Left cardiac atrium (tissue), 4 donors: ENCODE results near the gene CFAP97. TPM values are rescaled to one million over a fixed set of nuclear protein-coding genes. Genes with fewer than 3 reads are reported as not detected.
A peak's percentile ranks its signal among the peaks of the same experiment; 100 is the strongest.
"Not testable (repeated sequence)": the region's sequence is repeated elsewhere in the genome, so short reads cannot be mapped to it uniquely, and the experiment has no call there.

Experiments
- ATAC-seq, 2 donors: fragments of 200-7000 bp; cut with Tn5 transposase; one replicate each; pipeline ENCODE4 v1.9.1; 2020; ENCODE audit warnings: mild to moderate bottlenecking in 2 of 2, moderate library complexity in 2 of 2
- DNase-seq: peaks from one replicate; pipeline ENCODE4 v3.0.0-alpha.2; 2020
- intact Hi-C, 2 donors: fragments of 100-400 bp; cut with DNase I; formaldehyde crosslinking; loops; one replicate each; pipeline versions ENCODE4 v1.14.1 to v1.15.1; 2022 to 2023
- total RNA-seq, 2 donors: library from RNA; stranded (reverse); fragmentation: NEBNext Ultra II Directional; extraction: Animal tissue kit (Norgen Biotek cat#: 25700); gene quantifications; one replicate each; pipeline ENCODE4 v1.2.1, GENCODE V29; 2021
- donor health status: DM: no; HTN: yes; CAD: no.
- donor health status: DM: no; HTN: yes; CAD: no; lungs with severe emphysema.
- donor health status: DM: yes; HTN: yes; CAD: no.
- donor health status: Dilated cardiomyopathy.

Gene CFAP97
- total RNA-seq, 2 donors from 2014 or later = 16.8 to 25.9 TPM

GRCh38 chr4:185205697-185206342 lies 2.0 kb upstream of the CFAP97 start:
- intact Hi-C loops = loop anchor here in 1 of 2 donors (10.0 kb wide), 1 partner anchor 189 kb away; the partner anchor contains the start of genes ANKRD37 and LRP2BP
- ATAC-seq = no peak
- DNase-seq = no peak

- not testable (repeated sequence) for DNase-seq, ATAC-seq
- intact Hi-C loops = loop anchor here in 1 of 2 donors (10.0 kb wide), 1 partner anchor 190 kb away; the partner anchor contains the start of genes ANKRD37 and LRP2BP
Observed at GRCh38 chr4:185205073-185205472, 1.3 kb upstream of the CFAP97 start.

DNA sequence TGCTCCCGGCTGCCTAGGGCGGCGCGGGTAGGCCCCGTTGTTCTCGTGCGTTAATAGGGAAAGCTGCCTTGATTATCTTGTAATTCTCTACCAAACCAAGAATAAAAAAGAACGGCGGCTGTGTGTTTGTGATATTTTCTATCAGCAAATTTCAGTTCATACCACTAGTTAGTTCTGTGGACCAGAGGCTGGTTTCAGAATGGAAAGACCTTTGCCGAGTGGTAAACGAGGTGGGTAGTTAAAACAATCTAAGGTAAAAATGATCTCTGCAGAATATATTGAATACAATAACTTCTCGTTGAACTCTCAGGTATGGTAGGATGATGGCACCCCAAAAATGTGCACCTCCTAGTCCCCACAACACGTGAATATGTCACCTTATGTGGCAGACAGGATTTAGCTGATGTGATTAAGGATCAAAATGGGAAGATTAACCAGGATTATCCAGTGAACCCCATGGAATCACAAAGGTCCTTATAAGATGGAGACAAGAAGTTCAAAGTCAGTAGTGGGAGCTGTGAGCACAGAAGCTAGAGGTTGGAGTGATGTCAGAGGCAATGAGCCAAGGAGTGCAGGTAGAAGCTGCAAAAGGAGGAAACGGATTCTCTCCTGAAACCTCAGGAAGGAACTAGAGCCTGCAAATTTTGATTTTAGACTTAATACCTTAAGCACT lies 574 bp upstream of the CFAP97 start:
- ATAC-seq (no peak), DNase-seq (no peak)
- intact Hi-C loops = loop anchor here in 1 of 2 donors (10.0 kb wide), 1 partner anchor 190 kb away; the partner anchor contains the start of genes ANKRD37 and LRP2BP

DNA sequence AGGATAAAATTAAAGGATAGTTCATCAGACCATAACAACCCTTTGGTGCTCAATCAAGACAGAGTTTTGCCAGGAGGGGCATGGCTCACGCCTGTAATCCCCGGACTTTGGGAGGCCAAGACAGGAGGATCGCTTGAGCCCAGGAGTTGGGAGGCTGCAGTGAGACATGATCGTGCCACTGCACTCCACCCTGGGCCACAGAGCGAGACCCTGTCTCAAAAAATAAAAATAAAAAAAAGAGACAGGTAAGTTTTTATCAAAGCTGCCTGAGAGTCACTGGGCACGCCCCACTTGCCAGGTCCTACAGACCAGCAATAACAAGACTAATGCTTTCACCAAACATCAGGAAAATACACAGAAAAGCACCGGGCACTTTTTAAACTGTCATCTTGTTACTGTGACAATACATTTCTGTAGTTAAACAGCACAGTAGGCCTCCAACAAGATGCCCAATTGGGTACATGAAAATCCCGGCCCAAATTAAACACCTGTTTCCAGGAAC lies 765 bp downstream of the CFAP97 start:
- no peak for ATAC-seq

GRCh38 chr4:185201977-185202962 lies 1.5 kb downstream of the CFAP97 start:
- DNase-seq = peak; percentile 43
- intact Hi-C loops = loop anchor here in 1 of 2 donors (10.0 kb wide), 1 partner anchor 193 kb away; the partner anchor contains the start of genes ANKRD37 and LRP2BP
- no peak for ATAC-seq

More for the DNA sequence above, 765 bp downstream of the CFAP97 start:
- intact Hi-C loops = loop anchor here in 1 of 2 donors (10.0 kb wide), 1 partner anchor 192 kb away; the partner anchor contains the start of genes ANKRD37 and LRP2BP
- no peak for DNase-seq

DNA sequence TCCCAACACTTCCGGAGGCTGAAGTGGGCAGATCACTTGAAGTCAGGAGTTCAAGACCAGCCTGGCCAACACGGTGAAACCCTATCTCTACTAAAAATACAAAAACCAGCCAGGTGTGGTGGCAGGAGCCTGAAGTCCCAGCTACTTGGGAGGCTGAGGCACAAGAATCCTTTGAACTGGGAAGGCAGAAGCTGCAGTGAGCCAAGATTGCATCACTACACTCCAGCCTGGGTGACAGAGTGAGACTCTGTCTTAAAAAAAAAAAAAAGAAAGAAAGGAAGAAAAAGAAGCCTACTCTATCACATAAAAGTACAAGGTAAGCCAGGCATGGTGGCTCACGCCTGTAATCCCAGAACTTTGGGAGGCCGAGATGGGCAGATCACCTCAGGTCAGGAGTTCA lies 5.6 kb downstream of the CFAP97 start:
- ATAC-seq, intact Hi-C loops, DNase-seq: not testable (repeated sequence)

- no peak for ATAC-seq
- intact Hi-C loops = no loop called here
- no peak for DNase-seq
Observed at GRCh38 chr4:185196437-185196836, 7.4 kb downstream of the CFAP97 start.

DNA sequence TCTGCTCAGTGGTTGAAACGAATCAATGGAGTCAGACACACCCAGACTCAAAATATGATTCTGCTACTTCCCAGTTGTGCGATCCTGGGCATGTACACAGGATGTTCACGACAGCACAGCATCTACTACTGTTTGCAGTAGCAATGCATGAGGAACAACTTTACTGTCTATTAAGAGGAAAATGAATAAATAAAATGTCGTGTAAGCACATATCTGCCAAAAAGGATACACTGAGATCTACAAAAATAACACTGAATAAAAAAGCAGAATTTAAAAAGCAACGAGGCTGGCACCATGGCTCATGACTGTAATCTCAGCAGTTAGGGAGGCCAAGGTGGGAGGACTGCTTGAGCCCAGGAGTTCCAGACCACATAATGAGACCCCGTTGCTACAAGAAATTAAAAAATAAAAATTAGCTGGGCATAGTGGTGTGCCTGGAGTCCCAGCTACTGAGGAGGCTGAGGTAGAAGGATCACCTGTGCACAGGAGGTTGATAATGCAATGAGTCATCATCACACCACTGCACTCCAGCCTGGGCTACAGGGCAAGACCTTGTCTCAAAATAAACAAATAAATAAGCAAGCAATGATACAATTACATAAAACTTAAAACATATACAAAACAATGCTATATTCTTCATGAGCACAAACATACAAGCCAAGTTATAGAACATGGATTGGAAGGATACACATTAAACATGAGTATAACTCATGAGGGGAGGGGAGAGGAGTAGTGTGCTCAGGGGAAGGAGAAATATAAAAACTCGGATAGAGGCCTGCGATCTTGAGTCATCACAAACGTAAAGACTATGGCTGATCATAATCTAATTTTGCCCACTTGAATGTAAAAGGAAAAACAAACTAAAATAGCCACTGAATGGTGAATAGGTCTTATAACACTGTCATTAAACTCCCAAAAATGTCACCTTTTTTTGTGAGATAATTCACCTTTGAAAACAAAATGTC lies 8.6 kb downstream of the CFAP97 start:
- no peak for DNase-seq
- intact Hi-C loops = no loop called here
- ATAC-seq = no peak

DNA sequence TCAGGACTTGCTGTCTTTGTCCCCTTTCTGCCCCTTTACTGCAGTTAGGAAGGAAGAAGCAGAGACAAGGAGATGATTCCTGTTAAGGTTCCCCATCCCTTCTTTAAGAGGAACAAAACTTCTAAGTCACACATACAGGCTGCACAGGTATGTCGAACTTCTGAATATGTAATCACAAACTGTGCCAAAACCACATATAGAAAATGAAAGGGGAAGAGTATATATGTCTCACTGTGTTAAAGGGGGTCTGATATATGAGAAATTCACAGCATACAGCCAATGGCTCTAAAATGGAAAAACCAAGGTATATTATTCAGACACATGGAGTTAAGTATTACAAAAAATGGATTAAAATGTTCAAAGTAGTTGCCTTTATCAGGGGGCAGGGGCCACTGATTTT lies 11.7 kb downstream of the CFAP97 start:
- intact Hi-C loops = no loop called here
- no peak for ATAC-seq
- DNase-seq = no peak

- DNase-seq = no peak
- intact Hi-C loops = no loop called here
- no peak for ATAC-seq
Observed at GRCh38 chr4:185190306-185190856, 13.4 kb downstream of the CFAP97 start.

- DNase-seq (no peak), ATAC-seq (no peak)
- intact Hi-C loops = loop anchor here in 1 of 2 donors (10.0 kb wide), 1 partner anchor 145 kb away; no protein-coding TSS in a partner anchor
Observed at GRCh38 chr4:185189606-185190305, 14.0 kb downstream of the CFAP97 start.

DNA sequence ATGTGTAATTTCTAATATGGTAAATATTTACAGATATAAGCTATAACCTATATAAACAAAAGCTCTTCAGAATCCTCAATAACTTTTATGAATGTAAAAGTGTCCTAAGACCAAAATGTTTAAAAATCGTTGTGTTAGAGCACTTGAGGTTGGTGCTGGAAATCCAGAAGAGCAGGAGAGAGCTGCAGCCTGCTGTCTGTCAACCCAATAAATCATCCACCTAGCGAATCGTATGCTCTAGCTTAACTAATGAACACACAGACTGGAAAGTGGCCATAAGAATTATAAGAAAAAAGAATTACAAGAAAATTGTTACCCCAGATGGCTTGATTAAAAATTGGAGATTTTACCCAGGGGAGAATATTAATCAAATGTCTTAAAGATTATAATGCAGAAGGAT lies 17.0 kb downstream of the CFAP97 start:
- DNase-seq (no peak), ATAC-seq (no peak)
- intact Hi-C loops = loop anchor here in 1 of 2 donors (10.0 kb wide), 1 partner anchor 142 kb away; no protein-coding TSS in a partner anchor

- intact Hi-C loops = loop anchor here in 1 of 2 donors (10.0 kb wide), 1 partner anchor 139 kb away; no protein-coding TSS in a partner anchor
- DNase-seq (peak; percentile 89), ATAC-seq (peak; percentile 67 to 76)
Observed at GRCh38 chr4:185183622-185184281, 20.0 kb downstream of the CFAP97 start.

DNA sequence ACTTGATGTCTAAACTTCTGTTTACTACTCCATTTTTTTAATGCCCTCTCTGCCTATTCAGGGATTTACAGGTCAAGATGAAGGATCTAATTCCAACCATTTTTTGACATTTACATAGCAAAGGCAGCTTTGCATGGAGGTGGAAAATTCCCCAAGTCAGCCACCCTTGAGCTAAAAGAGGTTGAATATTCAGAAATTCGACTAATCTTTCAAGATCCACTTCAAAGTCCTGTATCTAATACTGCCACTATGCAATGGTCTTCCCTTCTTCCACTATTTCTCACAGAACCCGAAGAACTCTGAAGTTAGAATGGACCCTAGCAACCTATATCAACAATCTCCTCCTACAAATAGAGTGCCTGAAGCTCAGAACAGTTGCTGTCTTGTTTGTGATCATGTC lies 21.6 kb downstream of the CFAP97 start:
- intact Hi-C loops = loop anchor here in 1 of 2 donors (10.0 kb wide), 1 partner anchor 137 kb away; no protein-coding TSS in a partner anchor
- ATAC-seq = no peak
- DNase-seq = no peak

- no peak for ATAC-seq
- intact Hi-C loops = no loop called here
- DNase-seq = no peak
Observed at GRCh38 chr4:185179488-185179887, 24.3 kb downstream of the CFAP97 start.
